Left lung (tissue), 10 donors: Measurements from ENCODE around the gene USP40. TPM values are rescaled to one million over a fixed set of nuclear protein-coding genes. Genes with fewer than 3 reads are reported as not detected.

Experiments used
- ATAC-seq: fragments of 200-7000 bp; cut with Tn5 transposase; one replicate; pipeline ENCODE4 v1.9.1; 2020; ENCODE audit warnings: moderate library complexity
- DNase-seq, 4 donors: peaks; one replicate each; pipeline ENCODE4 v3.0.0-alpha.2; 2013 to 2020
- H3K27ac ChIP-seq, 2 donors: fragments of 200-600 bp; sonication (generic) in 1 of 2; one replicate each; pipeline versions ENCODE4 v1.5.0 to v1.8.0; 2020 to 2021
- H3K27me3 ChIP-seq, 2 donors: fragments of 200-600 bp; sonication (generic) in 1 of 2; one replicate each; pipeline versions ENCODE4 v1.5.0 to v1.8.0; 2020 to 2021
- H3K36me3 ChIP-seq, 2 donors: fragments of 200-600 bp; sonication (generic) in 1 of 2; one replicate each; pipeline versions ENCODE4 v1.5.0 to v1.8.0; 2020 to 2021
- H3K4me1 ChIP-seq, 2 donors: fragments of 200-600 bp; one replicate each; pipeline ENCODE4 v1.8.0; 2021
- H3K4me3 ChIP-seq, 2 donors: fragments of 200-600 bp; sonication (generic) in 1 of 2; one replicate each; pipeline versions ENCODE4 v1.5.0 to v1.8.0; 2020 to 2021; ENCODE audit warnings: mild to moderate bottlenecking in 1 of 2
- H3K9me3 ChIP-seq, 2 donors: fragments of 200-600 bp; sonication (generic) in 1 of 2; one replicate each; pipeline versions ENCODE4 v1.5.0 to v1.8.0; 2020 to 2021
- intact Hi-C, 2 donors: fragments of 100-400 bp; cut with DNase I; formaldehyde crosslinking; loops; one replicate each; pipeline versions ENCODE4 v1.11.2 to v1.14.2; 2022
- polyA plus RNA-seq, 6 donors: library from polyadenylated mRNA; unstranded; fragments of 120-200 nt; gene quantifications; one replicate each; pipeline ENCODE4 v1.2.1, GENCODE V29; 2013; ENCODE audit not compliant: insufficient read length in 6 of 6
- total RNA-seq, 2 donors: library from RNA; stranded (reverse); fragmentation: NEBNext Ultra II Directional; extraction: Animal tissue kit (Norgen Biotek cat#: 25700); gene quantifications; one replicate each; pipeline ENCODE4 v1.2.1, GENCODE V29; 2021
- TF ChIP-seq, protein P1 (sequence below), 2 donors: fragments of 200-600 bp; sonication (generic) in 1 of 2; IDR thresholded peaks; one replicate each; pipeline versions ENCODE4 v1.5.0 to v1.8.0; 2021; ENCODE audit warnings: antibody characterized with exemption in 2 of 2
- donor health status: DM: no; HTN: yes; CAD: no.
- donor health status: DM: no; HTN: no; CAD: no.

Gene USP40
- total and polyA plus RNA-seq, 8 donors, result 40.0 to 60.5 (median 46.0) TPM

- intact Hi-C loops, result no loop called here
- DNase-seq (no peak), ATAC-seq (no peak)
- Histone ChIP-seq H3K4me3 (no peak overlapping the region), H3K4me1 (no peaks in the 10 kb centered on the region), H3K27ac (no peak overlapping the region), H3K36me3 (peaks cover 0 to 14% of the 10 kb centered on the region in 2 donors), H3K27me3 (no peaks in the 10 kb centered on the region), H3K9me3 (no peaks in the 10 kb centered on the region)
- TF ChIP-seq, protein P1, sequence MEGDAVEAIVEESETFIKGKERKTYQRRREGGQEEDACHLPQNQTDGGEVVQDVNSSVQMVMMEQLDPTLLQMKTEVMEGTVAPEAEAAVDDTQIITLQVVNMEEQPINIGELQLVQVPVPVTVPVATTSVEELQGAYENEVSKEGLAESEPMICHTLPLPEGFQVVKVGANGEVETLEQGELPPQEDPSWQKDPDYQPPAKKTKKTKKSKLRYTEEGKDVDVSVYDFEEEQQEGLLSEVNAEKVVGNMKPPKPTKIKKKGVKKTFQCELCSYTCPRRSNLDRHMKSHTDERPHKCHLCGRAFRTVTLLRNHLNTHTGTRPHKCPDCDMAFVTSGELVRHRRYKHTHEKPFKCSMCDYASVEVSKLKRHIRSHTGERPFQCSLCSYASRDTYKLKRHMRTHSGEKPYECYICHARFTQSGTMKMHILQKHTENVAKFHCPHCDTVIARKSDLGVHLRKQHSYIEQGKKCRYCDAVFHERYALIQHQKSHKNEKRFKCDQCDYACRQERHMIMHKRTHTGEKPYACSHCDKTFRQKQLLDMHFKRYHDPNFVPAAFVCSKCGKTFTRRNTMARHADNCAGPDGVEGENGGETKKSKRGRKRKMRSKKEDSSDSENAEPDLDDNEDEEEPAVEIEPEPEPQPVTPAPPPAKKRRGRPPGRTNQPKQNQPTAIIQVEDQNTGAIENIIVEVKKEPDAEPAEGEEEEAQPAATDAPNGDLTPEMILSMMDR (IDR thresholded peaks at IDR 0.05), result no peak
These were observed 34.6 kb downstream of the USP40 start for GRCh38 chr2:233531955-233532354.

DNA sequence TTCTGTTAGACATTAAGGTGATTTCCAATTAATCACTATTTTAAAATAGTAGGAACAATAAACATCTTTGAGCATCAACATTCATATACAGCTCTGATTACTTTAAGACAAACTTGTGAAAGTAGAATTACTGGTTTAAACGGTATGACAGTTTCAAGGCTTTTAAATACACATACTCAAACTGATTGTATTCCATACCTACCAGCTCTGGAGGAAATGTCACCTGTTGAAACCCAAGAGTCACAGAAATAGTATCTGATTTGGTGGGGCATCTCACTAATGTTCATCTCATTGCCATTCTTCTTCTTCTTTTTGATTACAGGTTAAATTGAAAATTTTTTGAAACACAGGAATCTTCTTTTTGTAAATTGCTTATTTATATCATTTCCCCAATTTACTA is 36.2 kb downstream of the USP40 start:
- DNase-seq (no peak), ATAC-seq (no peak)
- Histone ChIP-seq H3K27ac (no peak overlapping the region), H3K4me3 (no peak overlapping the region), H3K9me3 (no peaks in the 10 kb centered on the region), H3K4me1 (no peaks in the 10 kb centered on the region), H3K36me3 (peaks cover 0 to 14% of the 10 kb centered on the region in 2 donors), H3K27me3 (no peaks in the 10 kb centered on the region)
- TF ChIP-seq, protein P1 (IDR thresholded peaks at IDR 0.05), result no peak
- intact Hi-C loops, result no loop called here

GRCh38 chr2:233528182-233528581 is 38.4 kb downstream of the USP40 start:
- Histone ChIP-seq H3K9me3 (no peaks in the 10 kb centered on the region), H3K4me1 (no peaks in the 10 kb centered on the region), H3K27ac (no peak overlapping the region), H3K4me3 (no peak overlapping the region), H3K27me3 (no peaks in the 10 kb centered on the region), H3K36me3 (peaks cover 0 to 25% of the 10 kb centered on the region in 2 donors)
- ATAC-seq, result no peak
- intact Hi-C loops, result no loop called here
- TF ChIP-seq, protein P1 (IDR thresholded peaks at IDR 0.05), result no peak
- no peak for DNase-seq

GRCh38 chr2:233525791-233526190 is 40.8 kb downstream of the USP40 start:
- Histone ChIP-seq H3K27ac (no peak overlapping the region), H3K4me3 (no peak overlapping the region), H3K9me3 (no peaks in the 10 kb centered on the region), H3K36me3 (peaks cover 0 to 27% of the 10 kb centered on the region in 2 donors), H3K27me3 (no peaks in the 10 kb centered on the region), H3K4me1 (peaks cover 0 to 4% of the 10 kb centered on the region in 2 donors)
- TF ChIP-seq, protein P1 (IDR thresholded peaks at IDR 0.05), result no peak
- intact Hi-C loops, result no loop called here
- DNase-seq, result no peak
- ATAC-seq, result no peak

DNA sequence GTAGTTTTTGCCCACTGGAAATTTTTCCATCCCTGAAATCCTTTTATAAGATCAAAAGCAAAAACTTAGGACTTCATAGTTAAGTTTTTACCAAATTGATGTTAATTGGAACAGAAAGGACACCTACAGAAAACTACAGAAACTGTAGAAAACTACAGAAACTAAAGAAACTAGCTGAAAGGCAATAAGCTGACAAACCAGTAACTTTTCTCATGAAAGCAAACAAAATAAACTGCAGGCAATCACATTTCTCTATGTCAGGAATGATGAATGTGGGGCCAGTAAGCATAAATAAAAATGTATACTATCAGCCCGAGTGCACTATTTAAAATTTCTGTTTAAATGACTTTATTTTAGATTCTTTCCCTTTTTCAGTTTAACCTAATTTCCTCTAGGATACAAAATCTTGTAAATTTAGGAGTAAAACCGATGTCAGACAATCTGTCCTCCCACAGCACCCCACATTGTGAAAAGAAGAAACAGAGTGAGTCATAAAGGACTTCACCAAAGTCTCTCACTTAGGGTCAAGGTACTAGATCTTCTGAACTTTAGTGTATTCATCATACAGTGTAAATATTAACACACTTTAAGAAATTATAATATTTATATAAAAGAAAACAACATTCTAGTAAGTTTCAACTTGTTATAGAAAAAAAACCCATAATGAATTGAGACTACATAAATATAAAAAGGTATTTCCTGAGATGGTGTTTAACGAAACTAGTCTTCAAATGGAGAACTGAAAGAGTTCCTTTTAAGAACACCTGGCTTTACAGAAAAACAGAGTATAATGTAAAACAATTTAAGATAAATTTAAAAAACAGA is 46.6 kb downstream of the USP40 start:
- Histone ChIP-seq H3K27ac (no peak overlapping the region), H3K4me3 (no peak overlapping the region), H3K27me3 (no peaks in the 10 kb centered on the region), H3K36me3 (peaks cover 0 to 45% of the 10 kb centered on the region in 2 donors), H3K4me1 (peaks cover 0 to 4% of the 10 kb centered on the region in 2 donors), H3K9me3 (no peaks in the 10 kb centered on the region)
- TF ChIP-seq, protein P1 (IDR thresholded peaks at IDR 0.05), result no peak
- intact Hi-C loops, result no loop called here
- no peak for ATAC-seq
- DNase-seq, result no peak
